NOMO-1 (cell line): Measurements from ENCODE around the gene AFMID.
"Not testable (repeated sequence)": the region's sequence is repeated elsewhere in the genome, so short reads cannot be mapped to it uniquely, and the experiment has no call there.

Experiments used
- DNase-seq, 2 experiments: peaks; one replicate each; lab custom pipeline; 2025; ENCODE audit not compliant: unreplicated experiment in 2 of 2; lab: John Stamatoyannopoulos, UW

Gene AFMID

GRCh38 chr17:78252701-78253635 is 65.8 kb downstream of the AFMID start:
- DNase-seq, result no peak

GRCh38 chr17:78253636-78253945 is 66.4 kb downstream of the AFMID start:
- DNase-seq, result not testable (repeated sequence)

GRCh38 chr17:78253946-78254672 is 66.9 kb downstream of the AFMID start:
- peak; percentile 72 to 81 for DNase-seq

- no peak for DNase-seq
Observed at GRCh38 chr17:78255029-78255656, 68.0 kb downstream of the AFMID start.

GRCh38 chr17:78255953-78256706 is 69.0 kb downstream of the AFMID start:
- DNase-seq, result no peak

- no peak for DNase-seq
Observed at GRCh38 chr17:78256707-78257591, 69.8 kb downstream of the AFMID start.
